ENCODE measurements around the gene SECTM1. TPM values are rescaled to one million over a fixed set of nuclear protein-coding genes. Genes with fewer than 3 reads are reported as not detected.

The SECTM1 gene
- total and polyA plus RNA-seq, 9 of the 15 experiments (the other 6 are each of a cell fraction or from before 2014, with no cell fraction given): 0.11 to 0.46 (median 0.18) TPM; not detected in 6

GRCh38 chr17:82338858-82339633 lies 5.5 kb upstream of the SECTM1 start (continued):
- TF ChIP-seq ZNF212 (CRISPR knock-in tag; IDR thresholded peaks at IDR 0.05): no peak
- TF ChIP-seq ZNF146 (CRISPR knock-in tag; IDR thresholded peaks at IDR 0.05; ENCODE audit: unreplicated experiment): no peak
- 0 out of 2 replicates have a peak, but pooled peaks have one; percentile 67 for TF ChIP-seq SMAD3 (CRISPR knock-in tag; conservative IDR thresholded peaks at IDR 0.05)
- no peak for TF ChIP-seq TFE3 (CRISPR knock-in tag; IDR thresholded peaks at IDR 0.05)
- TF ChIP-seq MYC (IDR thresholded peaks at IDR 0.05; ENCODE audit: low read depth, low read length): peak; percentile 87
- TF ChIP-seq MYC (CRISPR knock-in tag; IDR thresholded peaks at IDR 0.05; ENCODE audit: borderline replicate concordance, low read depth): peak; percentile 64; the same call in 1 of the 2 replicates
- TF ChIP-seq KDM4B (IDR thresholded peaks at IDR 0.05; ENCODE audit: borderline replicate concordance in 2 of 2, low read depth in 1 of 2): no peak
- peak; percentile 35 to 62; a peak in 3 of 4 replicates for TF ChIP-seq KDM1A (IDR thresholded peaks at IDR 0.05)
- peak; percentile 86; the same call in 1 of the 2 replicates for TF ChIP-seq ERF (CRISPR knock-in tag; IDR thresholded peaks at IDR 0.05)
- no peak for TF ChIP-seq CHD7 (IDR thresholded peaks at IDR 0.05; ENCODE audit: low read depth, low read length)
- TF ChIP-seq ATF3 (IDR thresholded peaks at IDR 0.05): peak; percentile 93
- 0 out of 2 replicates have a peak, but pooled peaks have one; percentile 33 for TF ChIP-seq ATF3 (CRISPR knock-in tag; conservative IDR thresholded peaks at IDR 0.05)
- no peak for TF ChIP-seq NCOA2 (IDR thresholded peaks at IDR 0.05; ENCODE audit: partially characterized antibody in 2 of 2)
